NT2/D1 (cell line): ENCODE measurements around the gene ZMYND10.

Source experiments
- DNase-seq: peaks from one replicate; pipeline ENCODE4 v3.0.0-alpha.2; 2011; ENCODE audit warnings: low read depth, low spot score
- H3K27me3 ChIP-seq: 2 replicates; pipeline ENCODE4 v1.6.0; 2011; ENCODE audit warnings: mild to moderate bottlenecking; ENCODE audit not compliant: insufficient read length, insufficient read depth
- H3K36me3 ChIP-seq: 2 replicates; pipeline ENCODE4 v1.6.1; 2011; ENCODE audit warnings: mild to moderate bottlenecking, low read length, mixed read lengths; ENCODE audit not compliant: insufficient read depth, insufficient read length
- H3K4me1 ChIP-seq: 2 replicates; pipeline ENCODE4 v1.5.1; 2011; ENCODE audit not compliant: insufficient read depth, insufficient read length
- H3K4me3 ChIP-seq: 2 replicates; pipeline ENCODE4 v1.5.1; 2011; ENCODE audit warnings: low read depth; ENCODE audit not compliant: insufficient read length
- H3K9ac ChIP-seq: 2 replicates; pipeline ENCODE4 v1.6.0; 2011; ENCODE audit warnings: low read depth; ENCODE audit not compliant: insufficient read length
- H3K9me3 ChIP-seq: 2 replicates; pipeline ENCODE4 v1.5.1; 2011; ENCODE audit warnings: mild to moderate bottlenecking, low read length; ENCODE audit not compliant: insufficient read depth
- SUZ12 ChIP-seq: IDR thresholded peaks from 2 replicates; pipeline ENCODE4 v1.6.1; 2011; ENCODE audit not compliant: insufficient read length, insufficient read depth; ENCODE audit errors: extremely low read depth
- YY1 ChIP-seq: IDR thresholded peaks from 2 replicates; pipeline ENCODE4 v1.6.1; 2011; ENCODE audit not compliant: insufficient read length, insufficient read depth
- ZNF274 ChIP-seq: IDR thresholded peaks from 2 replicates; pipeline ENCODE4 v1.6.1; 2011; ENCODE audit warnings: mild to moderate bottlenecking, low read depth, low read length

ZMYND10 gene

DNA sequence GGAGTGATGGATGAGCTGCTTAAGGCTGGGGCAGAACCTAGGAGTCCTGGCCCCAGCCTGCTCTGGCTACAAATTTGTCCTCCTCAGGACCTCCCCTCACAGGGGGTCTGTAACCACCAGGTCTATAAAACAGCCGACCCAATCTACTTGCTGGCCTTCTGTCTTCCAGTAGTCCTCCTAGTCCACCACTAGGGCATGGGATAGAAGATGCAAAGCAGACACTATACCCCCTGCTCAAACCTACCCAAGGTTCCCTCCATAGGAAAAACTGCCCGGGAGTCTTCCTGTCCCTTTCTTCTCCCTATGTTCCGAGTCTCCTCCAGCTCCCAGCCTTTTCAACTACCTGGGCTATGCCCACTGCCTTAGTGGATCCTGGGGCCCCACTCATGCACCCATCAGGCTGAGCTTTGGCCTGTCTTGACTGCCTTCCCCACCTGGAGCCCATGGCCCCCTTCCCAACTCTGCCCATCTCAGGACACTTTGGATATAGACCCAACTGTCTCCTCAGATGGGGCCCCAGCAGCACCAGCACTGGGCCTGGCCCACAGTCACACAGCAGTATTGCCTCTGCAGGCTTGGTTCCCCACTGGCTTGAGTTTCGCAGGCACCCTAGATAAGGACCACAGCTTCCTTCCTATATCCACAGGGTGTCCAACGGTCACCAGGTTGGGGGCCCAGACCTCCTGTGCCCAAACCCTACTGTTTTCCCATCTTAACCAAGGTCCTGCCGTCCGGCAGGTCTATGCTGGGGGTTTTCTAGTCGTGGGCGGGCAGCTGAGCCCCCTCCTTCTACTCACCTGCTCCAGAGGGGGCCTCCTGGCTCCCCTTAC lies 47.4 kb downstream of the ZMYND10 start:
- H3K27me3 ChIP-seq: no peaks in the 10 kb centered on the region
- peak overlapping the region; percentile 93 for H3K4me3 ChIP-seq
- H3K9me3 ChIP-seq: no peaks in the 10 kb centered on the region
- TF ChIP-seq ZNF274 (no peak), YY1 (no peak), SUZ12 (no peak)
- no peak for DNase-seq
- H3K9ac ChIP-seq: peak overlapping the region; percentile 95
- peaks cover 9% of the 10 kb centered on the region for H3K36me3 ChIP-seq
- H3K4me1 ChIP-seq: peaks cover 18% of the 10 kb centered on the region

DNA sequence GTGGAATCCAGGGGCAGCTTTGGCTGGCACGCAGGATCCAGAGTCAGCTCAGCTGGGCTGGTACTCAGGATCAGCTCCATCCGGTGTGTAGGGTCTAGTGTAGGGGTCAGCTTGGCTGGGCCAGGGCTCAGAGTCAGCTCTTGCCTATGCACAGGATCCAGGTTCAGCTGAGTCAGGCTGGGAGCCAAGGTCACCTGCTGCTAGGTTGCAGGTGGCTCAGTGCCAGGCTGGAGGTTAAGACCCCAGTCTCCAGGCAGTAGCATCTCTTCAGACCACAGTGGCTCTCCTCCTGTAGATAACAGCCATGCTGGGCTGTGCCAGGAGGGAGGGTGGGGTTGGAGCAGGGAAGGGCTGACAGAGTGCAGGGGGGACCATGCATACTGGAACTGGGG lies 48.2 kb downstream of the ZMYND10 start:
- Histone ChIP-seq H3K4me3 (no peak overlapping the region), H3K9ac (peak overlapping the region; percentile 23), H3K36me3 (peaks cover 9% of the 10 kb centered on the region), H3K4me1 (peaks cover 15% of the 10 kb centered on the region), H3K27me3 (no peaks in the 10 kb centered on the region), H3K9me3 (no peaks in the 10 kb centered on the region)
- TF ChIP-seq YY1 (no peak), ZNF274 (no peak), SUZ12 (no peak)
- no peak for DNase-seq

DNA sequence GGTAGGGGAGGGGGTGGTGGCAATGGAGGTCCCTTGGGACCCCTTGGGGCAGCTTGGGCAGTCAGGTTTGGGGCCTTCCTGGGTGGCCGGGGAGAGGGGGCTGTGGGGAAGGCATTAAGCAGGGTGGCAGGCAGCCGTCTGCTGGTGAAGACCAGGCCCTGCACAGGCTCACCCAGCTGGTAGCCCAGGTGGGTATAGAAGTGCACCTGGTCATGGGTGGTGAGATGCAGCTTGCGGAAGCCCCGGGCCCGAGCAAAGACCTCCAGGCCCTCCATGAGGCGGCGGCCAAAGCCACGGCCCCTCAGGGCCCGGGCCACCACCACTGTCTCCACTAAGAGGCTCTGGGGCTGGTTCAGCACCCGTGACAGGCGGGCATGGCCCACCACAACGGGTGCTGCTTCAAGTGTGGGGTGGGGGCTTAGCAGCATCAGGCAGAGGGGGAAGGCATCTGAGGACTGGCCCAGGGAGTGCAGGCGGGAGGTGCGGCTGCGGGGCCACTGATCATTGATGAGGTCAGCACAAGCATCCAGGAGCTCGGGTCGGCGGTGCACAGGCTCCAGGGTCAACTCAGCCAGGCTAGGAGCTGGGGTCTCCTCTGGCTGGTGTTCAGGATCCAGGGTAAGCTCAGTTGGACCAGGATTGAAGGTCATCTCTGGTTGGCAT lies 48.7 kb downstream of the ZMYND10 start:
- no peak for DNase-seq
- no peaks in the 10 kb centered on the region for H3K9me3 ChIP-seq
- H3K27me3 ChIP-seq: no peaks in the 10 kb centered on the region
- H3K4me3 ChIP-seq: no peak overlapping the region
- H3K36me3 ChIP-seq: peaks cover 9% of the 10 kb centered on the region
- peaks cover 11% of the 10 kb centered on the region for H3K4me1 ChIP-seq
- TF ChIP-seq ZNF274: no peak
- no peak for TF ChIP-seq SUZ12
- TF ChIP-seq YY1: no peak
- H3K9ac ChIP-seq: no peak overlapping the region

DNA sequence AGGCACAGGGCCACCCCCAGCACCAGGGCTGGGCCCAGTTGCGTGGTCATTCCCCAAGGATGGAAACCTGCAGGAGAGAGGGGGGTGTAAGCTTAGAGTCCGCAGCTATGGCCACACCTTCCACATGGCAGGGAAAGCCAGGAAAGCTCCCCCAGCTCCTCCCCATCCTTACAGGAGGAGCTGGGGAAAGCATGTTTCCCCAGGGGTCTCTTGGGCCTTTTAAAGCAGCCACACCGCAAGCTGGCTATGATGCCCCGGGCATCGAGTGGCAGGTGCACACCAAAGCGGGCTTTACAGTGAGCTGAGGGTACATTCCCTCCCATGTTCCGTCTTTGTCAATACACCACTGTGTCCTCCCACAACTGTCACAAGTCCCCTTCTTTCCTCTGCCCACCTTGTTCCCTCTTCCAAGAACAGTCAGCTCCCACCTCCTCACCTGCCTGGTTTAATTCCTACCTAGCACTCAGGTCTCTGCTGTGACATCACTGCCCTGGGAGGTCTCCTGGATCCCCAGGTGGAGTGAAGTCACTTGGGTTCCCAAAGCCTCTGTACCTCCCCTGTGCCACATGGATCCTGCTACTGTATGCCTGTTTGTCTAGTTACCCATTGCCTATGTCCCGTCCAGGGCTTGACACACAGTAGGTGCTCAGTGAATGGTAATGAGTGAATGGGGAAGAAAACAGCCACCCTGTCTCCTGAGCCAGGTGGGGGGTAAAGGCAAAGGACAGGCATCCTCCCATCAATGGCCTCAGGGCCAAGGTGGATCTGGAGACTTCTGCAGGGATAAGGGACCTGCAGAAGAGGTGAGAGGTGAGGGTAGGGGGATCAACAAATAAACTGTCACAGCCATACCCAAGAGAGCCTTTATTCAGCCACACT lies 49.7 kb downstream of the ZMYND10 start:
- Histone ChIP-seq H3K4me1 (peaks cover 11% of the 10 kb centered on the region), H3K27me3 (no peaks in the 10 kb centered on the region), H3K4me3 (no peak overlapping the region), H3K36me3 (peaks cover 9% of the 10 kb centered on the region), H3K9ac (no peak overlapping the region), H3K9me3 (no peaks in the 10 kb centered on the region)
- no peak for DNase-seq
- TF ChIP-seq ZNF274 (no peak), YY1 (no peak)

DNA sequence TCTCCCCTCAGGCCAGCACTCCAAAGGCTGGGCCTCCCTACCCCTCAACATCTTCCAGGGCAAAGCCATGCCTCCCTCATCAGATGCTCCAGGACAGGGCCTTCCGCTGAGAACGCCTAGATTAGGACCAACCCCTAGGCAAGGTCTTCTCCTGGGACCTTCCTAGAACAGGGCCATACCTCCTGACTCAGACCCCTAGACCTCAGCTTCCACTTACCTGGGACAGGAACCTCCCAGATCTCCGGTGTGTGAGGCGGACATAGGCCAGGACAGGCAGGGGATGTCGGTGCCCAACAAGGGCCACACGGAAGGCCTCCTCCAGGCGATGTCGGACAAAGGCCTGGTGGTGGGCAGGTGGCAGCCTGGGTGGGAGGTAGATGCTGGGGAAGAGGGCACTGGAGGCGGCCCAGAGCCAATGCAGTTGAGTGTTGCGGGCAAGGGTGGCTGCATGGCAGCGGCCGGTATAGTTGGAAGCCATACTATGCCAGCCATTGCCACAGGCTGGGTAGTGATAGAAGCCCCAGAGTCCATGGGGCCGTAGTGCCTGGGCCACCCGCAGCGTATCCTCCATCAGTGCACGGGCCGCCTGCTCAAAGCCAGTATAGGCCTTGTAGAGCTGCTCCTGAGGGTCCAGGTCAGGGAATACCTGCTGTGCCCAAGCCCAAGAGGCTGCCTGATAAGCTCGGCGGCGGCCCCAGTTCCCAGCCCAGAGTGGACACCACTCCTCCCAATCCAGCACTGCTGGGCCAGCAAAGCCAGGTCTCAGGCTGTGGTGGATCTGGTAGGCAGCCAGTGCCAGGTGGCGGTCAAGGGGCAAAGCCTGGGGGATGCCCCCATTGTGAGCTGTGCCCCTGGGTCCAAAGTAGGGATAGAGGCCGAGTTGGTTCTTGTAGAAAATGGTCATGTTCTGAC lies 50.8 kb downstream of the ZMYND10 start:
- Histone ChIP-seq H3K9me3 (no peaks in the 10 kb centered on the region), H3K4me1 (peaks cover 10% of the 10 kb centered on the region), H3K27me3 (no peaks in the 10 kb centered on the region), H3K4me3 (no peak overlapping the region), H3K36me3 (peaks cover 19% of the 10 kb centered on the region), H3K9ac (no peak overlapping the region)
- TF ChIP-seq ZNF274 (no peak), SUZ12 (no peak), YY1 (no peak)
- DNase-seq: no peak

DNA sequence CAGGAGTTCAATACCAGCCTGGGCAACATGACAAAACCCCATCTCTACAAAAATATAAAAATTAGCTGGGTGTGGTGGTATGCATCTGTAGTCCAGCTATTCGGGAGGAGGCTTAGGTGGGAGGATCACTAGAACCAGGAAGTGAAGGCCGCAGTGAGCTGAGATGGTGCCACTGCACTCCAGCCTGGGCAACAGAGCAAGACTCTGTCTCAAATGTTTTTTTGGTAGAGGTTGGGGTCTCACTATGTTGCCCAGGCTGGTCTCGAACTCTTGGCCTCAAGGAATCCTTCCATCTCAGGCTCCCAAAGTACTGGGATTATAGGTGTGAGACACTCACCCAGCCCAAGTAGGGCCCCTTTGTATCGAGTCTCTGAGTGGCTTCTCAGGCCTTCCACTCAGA lies 51.4 kb downstream of the ZMYND10 start:
- no peak for DNase-seq
- H3K4me1 ChIP-seq: peaks cover 10% of the 10 kb centered on the region
- H3K36me3 ChIP-seq: peaks cover 26% of the 10 kb centered on the region
- H3K27me3 ChIP-seq: no peaks in the 10 kb centered on the region
- H3K9me3 ChIP-seq: no peaks in the 10 kb centered on the region
- H3K4me3 ChIP-seq: no peak overlapping the region
- H3K9ac ChIP-seq: no peak overlapping the region
- TF ChIP-seq ZNF274 (no peak), YY1 (no peak), SUZ12 (no peak)

DNA sequence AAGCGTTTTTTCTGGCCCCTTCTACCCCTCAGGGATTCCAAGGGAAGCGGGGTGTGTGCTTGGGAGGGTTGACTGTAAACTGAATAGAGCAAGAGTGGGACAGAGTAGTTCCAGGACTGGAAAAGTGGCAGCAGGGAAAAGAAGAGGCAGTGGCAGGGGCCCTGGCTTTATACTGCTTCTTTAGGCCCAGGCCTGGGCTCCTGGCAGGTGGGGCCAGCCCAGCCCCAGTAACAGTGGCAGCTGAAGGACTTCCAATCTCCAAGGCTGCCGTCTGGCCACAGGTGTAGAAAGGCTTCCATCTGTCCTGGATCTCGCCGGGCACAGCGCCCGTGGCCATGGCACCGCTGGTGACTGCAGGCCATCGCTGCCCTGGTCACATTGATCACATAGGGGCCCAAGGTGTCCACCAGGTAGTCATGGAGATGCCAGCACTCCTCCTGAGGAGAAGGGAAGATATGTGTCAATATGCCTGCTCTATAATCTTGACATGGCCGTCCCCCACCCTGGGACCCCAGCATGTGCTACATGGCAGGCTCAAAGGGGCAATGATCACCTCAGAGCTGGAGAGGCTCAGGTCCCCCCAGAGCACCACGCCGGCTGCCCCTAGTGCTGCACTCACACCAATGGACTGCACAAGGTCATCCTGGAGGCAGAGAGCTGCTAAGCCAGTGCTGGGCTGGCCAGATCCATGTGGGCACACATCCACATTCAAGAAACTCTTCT lies 52.3 kb downstream of the ZMYND10 start:
- no peak for DNase-seq
- no peaks in the 10 kb centered on the region for H3K9me3 ChIP-seq
- peaks cover 34% of the 10 kb centered on the region for H3K36me3 ChIP-seq
- TF ChIP-seq SUZ12: no peak
- no peak for TF ChIP-seq YY1
- no peak for TF ChIP-seq ZNF274
- H3K9ac ChIP-seq: peak overlapping the region; percentile 71
- H3K4me1 ChIP-seq: peaks cover 10% of the 10 kb centered on the region
- H3K27me3 ChIP-seq: no peaks in the 10 kb centered on the region
- no peak overlapping the region for H3K4me3 ChIP-seq
